GM23248 (cell line): ENCODE data around the gene PTH2.

ENCODE experiments used
- EZH2 ChIP-seq: fragments of 200-600 bp; sonication (generic); IDR thresholded peaks from 2 replicates; pipeline ENCODE4 v1.6.1; 2018; ENCODE audit warnings: antibody characterized with exemption, mild to moderate bottlenecking; ENCODE audit not compliant: insufficient read depth, poor library complexity, severe bottlenecking
- EZH2phosphoT487 ChIP-seq: fragments of 200-600 bp; sonication (generic); IDR thresholded peaks from 2 replicates; pipeline ENCODE4 v1.6.1; 2018; ENCODE audit warnings: antibody characterized with exemption, moderate library complexity, mild to moderate bottlenecking, low read depth; ENCODE audit not compliant: insufficient read depth

- no peak for TF ChIP-seq EZH2
- no peak for TF ChIP-seq EZH2phosphoT487
Observed at GRCh38 chr19:49400029-49400428, 23.2 kb downstream of the PTH2 start.
